ENCODE measurements around the gene TTC1.

DNA sequence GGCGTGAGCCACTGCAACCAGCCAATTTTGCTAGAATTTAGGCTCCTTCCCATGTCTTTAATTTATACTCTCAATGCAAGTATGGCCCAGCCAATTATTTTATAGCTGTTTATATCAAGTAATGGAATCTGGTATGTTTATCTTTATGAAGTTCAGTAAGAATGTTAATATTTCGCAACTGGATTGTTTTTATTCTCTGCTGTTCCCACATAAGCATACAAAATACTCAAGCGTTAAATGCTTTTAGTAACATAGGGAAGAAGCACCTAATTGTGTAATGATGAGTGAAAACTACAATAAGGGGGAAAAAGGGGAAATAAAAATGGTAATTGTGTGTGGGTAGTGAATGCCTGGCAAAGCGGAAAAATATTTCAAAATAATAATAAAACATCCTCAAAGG is 89.1 kb downstream of the TTC1 start:
- TF ChIP-seq, protein P1, sequence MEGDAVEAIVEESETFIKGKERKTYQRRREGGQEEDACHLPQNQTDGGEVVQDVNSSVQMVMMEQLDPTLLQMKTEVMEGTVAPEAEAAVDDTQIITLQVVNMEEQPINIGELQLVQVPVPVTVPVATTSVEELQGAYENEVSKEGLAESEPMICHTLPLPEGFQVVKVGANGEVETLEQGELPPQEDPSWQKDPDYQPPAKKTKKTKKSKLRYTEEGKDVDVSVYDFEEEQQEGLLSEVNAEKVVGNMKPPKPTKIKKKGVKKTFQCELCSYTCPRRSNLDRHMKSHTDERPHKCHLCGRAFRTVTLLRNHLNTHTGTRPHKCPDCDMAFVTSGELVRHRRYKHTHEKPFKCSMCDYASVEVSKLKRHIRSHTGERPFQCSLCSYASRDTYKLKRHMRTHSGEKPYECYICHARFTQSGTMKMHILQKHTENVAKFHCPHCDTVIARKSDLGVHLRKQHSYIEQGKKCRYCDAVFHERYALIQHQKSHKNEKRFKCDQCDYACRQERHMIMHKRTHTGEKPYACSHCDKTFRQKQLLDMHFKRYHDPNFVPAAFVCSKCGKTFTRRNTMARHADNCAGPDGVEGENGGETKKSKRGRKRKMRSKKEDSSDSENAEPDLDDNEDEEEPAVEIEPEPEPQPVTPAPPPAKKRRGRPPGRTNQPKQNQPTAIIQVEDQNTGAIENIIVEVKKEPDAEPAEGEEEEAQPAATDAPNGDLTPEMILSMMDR (conservative IDR thresholded peaks at IDR 0.05; ENCODE audit: low read length) = no peak
- TF ChIP-seq EZH2phosphoT487 (IDR thresholded peaks at IDR 0.05; ENCODE audit: borderline replicate concordance, low read depth, low read length) = no peak

Measured in OCI-LY7 (cell line).